OCI-LY1 (cell line): ENCODE measurements around the gene EFHD2.

Experiments
- H2AFZ ChIP-seq: fragments of 200-600 bp; sonication (generic), shearing (Covaris generic); 2 replicates; pipeline ENCODE4 v1.6.0; 2014; ENCODE audit warnings: antibody characterized with exemption, mild to moderate bottlenecking, low read length
- H3F3A ChIP-seq: fragments of 200-600 bp; sonication (generic), shearing (Covaris generic); 2 replicates; pipeline ENCODE4 v1.6.0; 2014; ENCODE audit warnings: mild to moderate bottlenecking, antibody characterized with exemption, low read length, moderate library complexity; ENCODE audit not compliant: insufficient read depth
- H3K27ac ChIP-seq: fragments of 200-600 bp; sonication (generic); 2 replicates; pipeline ENCODE4 v1.5.1; 2014; ENCODE audit warnings: low read length, mixed run types, mild to moderate bottlenecking, low read depth; ENCODE audit not compliant: poor library complexity, severe bottlenecking
- H3K27me3 ChIP-seq: fragments of 200-600 bp; sonication (generic); 2 replicates; pipeline ENCODE4 v1.6.0; 2014; ENCODE audit warnings: antibody characterized with exemption, mild to moderate bottlenecking, low read length, moderate library complexity; ENCODE audit not compliant: insufficient read depth
- H3K36me3 ChIP-seq: fragments of 200-600 bp; sonication (generic); 2 replicates; pipeline ENCODE4 v1.6.1; 2014; ENCODE audit warnings: mild to moderate bottlenecking, antibody characterized with exemption, low read length, moderate library complexity, mixed read lengths; ENCODE audit not compliant: insufficient read depth
- H3K4me1 ChIP-seq: fragments of 200-600 bp; sonication (generic); 2 replicates; pipeline ENCODE4 v1.5.1; 2014; ENCODE audit warnings: mild to moderate bottlenecking, low read length, moderate library complexity; ENCODE audit not compliant: insufficient read depth, severe bottlenecking
- H3K4me2 ChIP-seq: fragments of 200-600 bp; sonication (generic), shearing (Covaris generic); 2 replicates; pipeline ENCODE4 v1.6.1; 2014; ENCODE audit warnings: low read length
- H3K4me3 ChIP-seq: fragments of 200-600 bp; sonication (generic); 2 replicates; pipeline ENCODE4 v1.5.1; 2014; ENCODE audit warnings: low read length, low read depth, mild to moderate bottlenecking, mixed read lengths; ENCODE audit not compliant: poor library complexity, severe bottlenecking
- H3K79me2 ChIP-seq: fragments of 200-600 bp; shearing (Covaris generic); 2 replicates; pipeline ENCODE4 v1.6.1; 2016; ENCODE audit warnings: mixed run types, low read length, mixed read lengths; ENCODE audit not compliant: insufficient read depth
- H3K9ac ChIP-seq: fragments of 200-600 bp; sonication (generic), shearing (Covaris generic); 2 replicates; pipeline ENCODE4 v1.6.1; 2014; ENCODE audit warnings: mild to moderate bottlenecking, low read length, mixed read lengths
- H3K9me2 ChIP-seq: fragments of 200-600 bp; sonication (generic), shearing (Covaris generic); 2 replicates; pipeline ENCODE4 v1.6.1; 2014; ENCODE audit warnings: low read depth, mild to moderate bottlenecking, low read length, mixed read lengths
- H3K9me3 ChIP-seq: fragments of 200-600 bp; shearing (Covaris generic); 2 replicates; pipeline ENCODE4 v1.6.1; 2014; ENCODE audit warnings: low read length, mixed read lengths
- H4K20me1 ChIP-seq: fragments of 200-600 bp; sonication (generic), shearing (Covaris generic); 2 replicates; pipeline ENCODE4 v1.6.0; 2016; ENCODE audit warnings: mild to moderate bottlenecking, low read length; ENCODE audit not compliant: insufficient read depth
- EZH2 ChIP-seq: fragments of 200-600 bp; sonication (generic), shearing (Covaris generic); IDR thresholded peaks from 2 replicates; pipeline ENCODE4 v1.8.0; 2017; ENCODE audit warnings: borderline replicate concordance, mixed run types, mild to moderate bottlenecking, antibody characterized with exemption, low read length, moderate library complexity, mixed read lengths
- TF ChIP-seq, protein P1 (sequence below): fragments of 200-600 bp; sonication (generic), shearing (Covaris generic); IDR thresholded peaks from 2 replicates; pipeline ENCODE4 v1.5.1; 2017; ENCODE audit warnings: mild to moderate bottlenecking, antibody characterized with exemption, low read length, moderate library complexity, mixed read lengths

Gene EFHD2

DNA sequence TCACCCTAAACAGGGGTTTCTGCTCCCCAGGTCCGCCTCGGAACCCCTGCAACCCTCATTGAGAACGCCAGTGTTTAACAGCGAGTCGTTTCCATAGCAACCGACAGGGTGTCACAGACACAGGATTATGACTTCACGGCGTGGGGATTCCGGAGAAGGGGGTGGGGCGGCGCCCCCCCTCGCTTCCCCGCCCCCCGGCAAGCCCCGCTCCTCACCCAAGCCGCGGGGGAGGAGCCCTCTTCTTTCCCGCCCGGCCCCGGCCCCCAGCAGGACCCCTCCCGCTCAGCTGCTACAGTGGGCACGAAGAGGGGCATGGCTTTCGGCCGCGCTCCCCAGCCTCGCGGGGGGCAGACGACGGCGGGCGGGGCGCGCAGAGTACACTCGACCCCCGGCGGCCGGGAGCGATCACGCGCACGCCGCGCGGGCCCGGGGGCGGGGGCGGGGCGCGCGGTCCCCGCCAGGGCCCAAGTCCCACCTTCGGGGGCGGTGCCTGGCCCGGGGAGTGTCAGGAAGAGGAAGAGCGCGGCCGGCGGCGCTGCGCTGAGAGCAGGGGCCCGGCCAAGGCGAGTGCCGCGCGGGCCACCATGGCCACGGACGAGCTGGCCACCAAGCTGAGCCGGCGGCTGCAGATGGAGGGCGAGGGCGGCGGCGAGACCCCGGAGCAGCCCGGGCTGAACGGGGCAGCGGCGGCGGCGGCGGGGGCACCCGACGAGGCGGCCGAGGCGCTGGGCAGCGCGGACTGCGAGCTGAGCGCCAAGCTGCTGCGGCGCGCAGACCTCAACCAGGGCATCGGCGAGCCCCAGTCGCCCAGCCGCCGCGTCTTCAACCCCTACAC, at the start of gene EFHD2:
EFHD2 (plus strand) TSS at position 501 of the 835 bp plus-strand sequence; CDS start at position 585, 84 bp downstream.
- no peaks in the 10 kb centered on the region for H3K9me2 ChIP-seq
- H4K20me1 ChIP-seq, result no peaks in the 10 kb centered on the region
- H3K27ac ChIP-seq, result no peak within 1 kb of the TSS
- peaks cover 22% of the 10 kb centered on the region for H3K4me1 ChIP-seq
- no peaks in the 10 kb centered on the region for H3K9me3 ChIP-seq
- H2AFZ ChIP-seq, result no peak within 1 kb of the TSS
- no peaks in the 10 kb centered on the region for H3K79me2 ChIP-seq
- no peaks in the 10 kb centered on the region for H3F3A ChIP-seq
- TF ChIP-seq EZH2, result no peak
- H3K36me3 ChIP-seq, result no peaks in the 10 kb centered on the region
- peak within 1 kb of the TSS; percentile 97 for H3K4me3 ChIP-seq
- H3K4me2 ChIP-seq, result peak within 1 kb of the TSS; percentile 91
- H3K9ac ChIP-seq, result peak within 1 kb of the TSS; percentile 89
- H3K27me3 ChIP-seq, result peaks cover 4% of the 10 kb centered on the region; the same call in 1 of the 2 replicates

GRCh38 chr1:15360700-15361099, 49.0 kb upstream of the EFHD2 start:
- Histone ChIP-seq H3K36me3 (no peaks in the 10 kb centered on the region), H3K9ac (no peak overlapping the region), H3K9me3 (no peaks in the 10 kb centered on the region), H3K27me3 (no peaks in the 10 kb centered on the region), H3K79me2 (no peaks in the 10 kb centered on the region), H2AFZ (no peak overlapping the region), H3F3A (no peaks in the 10 kb centered on the region; the same call in 1 of the 2 replicates), H4K20me1 (no peaks in the 10 kb centered on the region), H3K27ac (no peak overlapping the region), H3K4me3 (no peak overlapping the region), H3K4me1 (no peaks in the 10 kb centered on the region), H3K9me2 (no peaks in the 10 kb centered on the region), H3K4me2 (no peak overlapping the region)
- TF ChIP-seq, protein P1, sequence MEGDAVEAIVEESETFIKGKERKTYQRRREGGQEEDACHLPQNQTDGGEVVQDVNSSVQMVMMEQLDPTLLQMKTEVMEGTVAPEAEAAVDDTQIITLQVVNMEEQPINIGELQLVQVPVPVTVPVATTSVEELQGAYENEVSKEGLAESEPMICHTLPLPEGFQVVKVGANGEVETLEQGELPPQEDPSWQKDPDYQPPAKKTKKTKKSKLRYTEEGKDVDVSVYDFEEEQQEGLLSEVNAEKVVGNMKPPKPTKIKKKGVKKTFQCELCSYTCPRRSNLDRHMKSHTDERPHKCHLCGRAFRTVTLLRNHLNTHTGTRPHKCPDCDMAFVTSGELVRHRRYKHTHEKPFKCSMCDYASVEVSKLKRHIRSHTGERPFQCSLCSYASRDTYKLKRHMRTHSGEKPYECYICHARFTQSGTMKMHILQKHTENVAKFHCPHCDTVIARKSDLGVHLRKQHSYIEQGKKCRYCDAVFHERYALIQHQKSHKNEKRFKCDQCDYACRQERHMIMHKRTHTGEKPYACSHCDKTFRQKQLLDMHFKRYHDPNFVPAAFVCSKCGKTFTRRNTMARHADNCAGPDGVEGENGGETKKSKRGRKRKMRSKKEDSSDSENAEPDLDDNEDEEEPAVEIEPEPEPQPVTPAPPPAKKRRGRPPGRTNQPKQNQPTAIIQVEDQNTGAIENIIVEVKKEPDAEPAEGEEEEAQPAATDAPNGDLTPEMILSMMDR, result no peak
- no peak for TF ChIP-seq EZH2

- Histone ChIP-seq H3K79me2 (no peaks in the 10 kb centered on the region), H3K36me3 (no peaks in the 10 kb centered on the region), H3K4me3 (no peak overlapping the region), H3K4me1 (no peaks in the 10 kb centered on the region), H3K4me2 (no peak overlapping the region), H3K27ac (no peak overlapping the region), H3F3A (no peaks in the 10 kb centered on the region), H2AFZ (no peak overlapping the region), H4K20me1 (no peaks in the 10 kb centered on the region), H3K9me3 (no peaks in the 10 kb centered on the region), H3K9me2 (no peaks in the 10 kb centered on the region), H3K9ac (no peak overlapping the region), H3K27me3 (no peaks in the 10 kb centered on the region)
- TF ChIP-seq EZH2, result no peak
- TF ChIP-seq, protein P1, result no peak
These were observed 47.5 kb upstream of the EFHD2 start for GRCh38 chr1:15362096-15362736.
